HepG2 (cell line): ENCODE results near the gene POLR2H. TPM values are rescaled to one million over a fixed set of nuclear protein-coding genes. Genes with fewer than 3 reads are reported as not detected.
A peak's percentile ranks its signal among the peaks of the same experiment; 100 is the strongest.

ENCODE experiments used
- AGO1 ChIP-seq: fragments of 200-400 bp; formaldehyde crosslinking; IDR thresholded peaks from 2 replicates; pipeline ENCODE4 v1.6.1; 2017; ENCODE audit warnings: mild to moderate bottlenecking, low read depth, low read length, moderate library complexity; ENCODE audit not compliant: poor library complexity, severe bottlenecking
- CEBPG ChIP-seq: IDR thresholded peaks from 2 replicates; pipeline ENCODE4 v1.6.1; 2016
- DRAP1 ChIP-seq: IDR thresholded peaks from 2 replicates; pipeline ENCODE4 v1.6.1; 2016; ENCODE audit warnings: missing genetic modification reagents, missing compliant biosample characterization
- KDM5B ChIP-seq: sonication (generic); formaldehyde crosslinking; IDR thresholded peaks from 2 replicates; pipeline ENCODE4 v1.4.0; 2020; ENCODE audit warnings: missing genetic modification reagents, mild to moderate bottlenecking, borderline replicate concordance
- KMT2B ChIP-seq: IDR thresholded peaks from 2 replicates; pipeline ENCODE4 v1.6.1; 2016; ENCODE audit warnings: missing genetic modification reagents, missing compliant biosample characterization
- PATZ1 ChIP-seq: sonication (generic); formaldehyde crosslinking; IDR thresholded peaks from 2 replicates; pipeline ENCODE4 v1.4.0; 2020; ENCODE audit warnings: missing genetic modification reagents
- SALL1 ChIP-seq: sonication (generic); formaldehyde crosslinking; IDR thresholded peaks from 2 replicates; pipeline ENCODE4 v1.8.0; 2022; ENCODE audit warnings: mild to moderate bottlenecking, missing genetic modification reagents
- SIN3A ChIP-seq: IDR thresholded peaks from 2 replicates; pipeline ENCODE4 v1.6.1; 2011; ENCODE audit warnings: low read depth, mild to moderate bottlenecking, control low read depth, low read length, borderline replicate concordance
- SMC3 ChIP-seq: IDR thresholded peaks from 2 replicates; pipeline ENCODE4 v1.6.1; 2011; ENCODE audit warnings: low read length, improper control_type of control experiment
- SP4 ChIP-seq: sonication (generic); formaldehyde crosslinking; IDR thresholded peaks from 2 replicates; pipeline ENCODE4 v1.8.1; 2023; ENCODE audit warnings: mild to moderate bottlenecking, missing genetic modification reagents
- ZNF333 ChIP-seq: sonication (generic); formaldehyde crosslinking; IDR thresholded peaks from 2 replicates; pipeline ENCODE4 v1.4.0; 2020; ENCODE audit warnings: mild to moderate bottlenecking, missing genetic modification reagents, borderline replicate concordance
- ZNF335 ChIP-seq: sonication (generic); formaldehyde crosslinking; IDR thresholded peaks from 2 replicates; pipeline ENCODE4 v1.4.0; 2020; ENCODE audit warnings: missing genetic modification reagents
- ZNF350 ChIP-seq: sonication (generic); formaldehyde crosslinking; IDR thresholded peaks from 2 replicates; pipeline ENCODE4 v1.4.0; 2020; ENCODE audit warnings: mild to moderate bottlenecking, low read depth, missing genetic modification reagents, borderline replicate concordance
- ZNF800 ChIP-seq: sonication (generic); formaldehyde crosslinking; IDR thresholded peaks from 2 replicates; pipeline ENCODE4 v1.4.0; 2020; ENCODE audit warnings: missing genetic modification reagents
- ZNF891 ChIP-seq: sonication (generic); formaldehyde crosslinking; IDR thresholded peaks from 2 replicates; pipeline ENCODE4 v1.5.0; 2020; ENCODE audit warnings: mild to moderate bottlenecking, missing genetic modification reagents
- ZSCAN20 ChIP-seq: sonication (generic); formaldehyde crosslinking; IDR thresholded peaks from 2 replicates; pipeline ENCODE4 v1.4.0; 2020; ENCODE audit warnings: missing genetic modification reagents, mild to moderate bottlenecking, borderline replicate concordance
- polyA plus RNA-seq, 8 experiments: library from polyadenylated mRNA; depleted of rRNA in 3 of 8; stranded (reverse) in 7 of 8; unstranded in 1 of 8; fragments of >200 nt; fragmentation: Illumina TruSeq in 4 of 8; extraction: Trizol in 4 of 8; gene quantifications; 2 replicates each; pipeline versions ENCODE4 v1.2.1 to v1.2.3, GENCODE V29; 2011 to 2016; ENCODE audit warnings: low read depth in 4 of 8, missing spikeins in 1 of 8, mixed read lengths in 1 of 8; ENCODE audit not compliant: insufficient read depth in 1 of 8
- total RNA-seq, 5 experiments: library from RNA; depleted of rRNA; stranded (reverse); fragments of >200 nt; fragmentation: Illumina TruSeq; extraction: Trizol; gene quantifications; 2 replicates each; pipeline ENCODE4 v1.2.3, GENCODE V29; 2016; ENCODE audit warnings: low read depth in 1 of 5
- TF ChIP-seq, protein P1 (sequence below): sonication (generic); formaldehyde crosslinking; IDR thresholded peaks from 2 replicates; pipeline ENCODE4 v1.5.0; 2020; ENCODE audit warnings: missing genetic modification reagents
- TF ChIP-seq, protein P2 (sequence below): IDR thresholded peaks from 2 replicates; pipeline ENCODE4 v1.6.1; 2016; ENCODE audit warnings: low read depth
- TF ChIP-seq, protein P3 (sequence below): sonication (generic); formaldehyde crosslinking; IDR thresholded peaks from 2 replicates; pipeline ENCODE4 v1.5.0; 2020; ENCODE audit warnings: mild to moderate bottlenecking, missing genetic modification reagents

Gene POLR2H
- total and polyA plus RNA-seq, 2 of the 13 experiments (the other 11 are each of a cell fraction or from before 2014, with no cell fraction given): 118 to 194 TPM

DNA sequence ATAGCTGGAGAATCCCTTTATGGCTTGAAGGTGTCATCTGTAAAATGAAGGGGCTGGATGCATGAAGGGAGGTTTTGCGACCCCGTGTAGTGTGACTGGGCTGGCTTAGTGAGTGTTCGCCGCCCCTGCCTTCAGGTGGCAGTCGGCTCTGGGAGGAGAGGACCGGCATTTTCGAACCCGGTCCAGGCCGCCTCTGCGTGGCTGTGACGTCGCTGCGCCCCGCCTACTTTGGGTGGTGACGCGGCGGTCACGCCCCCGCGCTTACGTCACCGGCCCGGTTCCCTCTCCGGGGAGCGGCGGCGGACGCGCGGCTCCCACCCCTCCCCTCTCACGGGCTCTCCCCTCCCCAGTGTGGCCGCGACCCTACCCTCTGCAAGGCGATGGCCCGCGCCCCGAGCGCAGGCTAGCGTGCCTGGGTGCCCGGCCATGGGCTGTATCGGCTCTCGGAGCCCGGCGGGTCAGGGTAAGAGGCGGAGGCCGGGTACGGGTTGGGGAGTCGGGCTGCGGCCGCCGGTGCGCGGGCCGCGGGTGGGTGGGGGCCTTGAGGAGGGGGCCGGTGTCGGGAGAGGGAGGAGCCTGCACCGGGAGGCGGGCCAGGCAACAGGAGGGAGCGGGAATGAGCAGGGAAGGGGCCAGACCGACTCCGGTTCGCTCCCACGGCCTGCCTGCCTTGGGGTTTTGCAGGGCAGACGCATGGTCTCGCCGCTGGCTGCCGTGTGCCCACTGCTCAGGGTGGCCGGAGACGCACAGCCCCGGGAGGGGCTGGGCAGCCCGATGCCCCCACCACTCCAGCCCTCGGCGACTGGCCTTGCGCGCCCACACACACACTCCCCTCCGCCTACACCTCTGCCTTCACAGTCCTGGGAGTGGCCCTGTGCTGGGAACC is 25.6 kb upstream of the POLR2H start (continued):
- TF ChIP-seq PATZ1 (CRISPR knock-in tag) (peak; percentile 63), ZNF350 (CRISPR knock-in tag) (peak; percentile 50; the same call in 1 of the 2 replicates), DRAP1 (CRISPR knock-in tag) (peak; percentile 59), SIN3A (0 out of 2 replicates have a peak, but pooled peaks have one; percentile 57), SMC3 (no peak), ZNF891 (CRISPR knock-in tag) (0 out of 2 replicates have a peak, but pooled peaks have one; percentile 2), ZSCAN20 (CRISPR knock-in tag) (no peak), CEBPG (peak; percentile 63), SP4 (CRISPR knock-in tag) (peak; percentile 89), AGO1 (peak; percentile 95), KMT2B (CRISPR knock-in tag) (peak; percentile 17; the same call in 1 of the 2 replicates), KDM5B (CRISPR knock-in tag) (peak; percentile 40), ZNF800 (no peak), SALL1 (peak; percentile 72), ZNF335 (peak; percentile 34; the same call in 1 of the 2 replicates), ZNF333 (CRISPR knock-in tag) (0 out of 2 replicates have a peak, but pooled peaks have one; percentile 42)
- TF ChIP-seq, protein P1, sequence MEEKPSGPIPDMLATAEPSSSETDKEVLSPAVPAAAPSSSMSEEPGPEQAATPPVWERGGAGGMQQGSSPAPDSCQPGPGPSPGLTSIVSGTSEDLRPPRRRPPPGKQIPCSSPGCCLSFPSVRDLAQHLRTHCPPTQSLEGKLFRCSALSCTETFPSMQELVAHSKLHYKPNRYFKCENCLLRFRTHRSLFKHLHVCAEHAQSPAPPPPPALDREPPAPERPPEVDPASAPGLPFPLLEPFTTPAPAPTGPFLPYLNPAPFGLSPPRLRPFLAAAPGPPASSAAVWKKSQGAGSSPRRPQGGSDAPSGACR (CRISPR knock-in tag): 0 out of 2 replicates have a peak, but pooled peaks have one; percentile 48
- TF ChIP-seq, protein P2, sequence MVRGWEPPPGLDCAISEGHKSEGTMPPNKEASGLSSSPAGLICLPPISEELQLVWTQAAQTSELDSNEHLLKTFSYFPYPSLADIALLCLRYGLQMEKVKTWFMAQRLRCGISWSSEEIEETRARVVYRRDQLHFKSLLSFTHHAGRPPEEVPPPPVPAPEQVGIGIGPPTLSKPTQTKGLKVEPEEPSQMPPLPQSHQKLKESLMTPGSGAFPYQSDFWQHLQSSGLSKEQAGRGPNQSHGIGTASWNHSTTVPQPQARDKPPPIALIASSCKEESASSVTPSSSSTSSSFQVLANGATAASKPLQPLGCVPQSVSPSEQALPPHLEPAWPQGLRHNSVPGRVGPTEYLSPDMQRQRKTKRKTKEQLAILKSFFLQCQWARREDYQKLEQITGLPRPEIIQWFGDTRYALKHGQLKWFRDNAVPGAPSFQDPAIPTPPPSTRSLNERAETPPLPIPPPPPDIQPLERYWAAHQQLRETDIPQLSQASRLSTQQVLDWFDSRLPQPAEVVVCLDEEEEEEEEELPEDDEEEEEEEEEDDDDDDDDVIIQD (CRISPR knock-in tag): 0 out of 2 replicates have a peak, but pooled peaks have one; percentile 14
- TF ChIP-seq, protein P3, sequence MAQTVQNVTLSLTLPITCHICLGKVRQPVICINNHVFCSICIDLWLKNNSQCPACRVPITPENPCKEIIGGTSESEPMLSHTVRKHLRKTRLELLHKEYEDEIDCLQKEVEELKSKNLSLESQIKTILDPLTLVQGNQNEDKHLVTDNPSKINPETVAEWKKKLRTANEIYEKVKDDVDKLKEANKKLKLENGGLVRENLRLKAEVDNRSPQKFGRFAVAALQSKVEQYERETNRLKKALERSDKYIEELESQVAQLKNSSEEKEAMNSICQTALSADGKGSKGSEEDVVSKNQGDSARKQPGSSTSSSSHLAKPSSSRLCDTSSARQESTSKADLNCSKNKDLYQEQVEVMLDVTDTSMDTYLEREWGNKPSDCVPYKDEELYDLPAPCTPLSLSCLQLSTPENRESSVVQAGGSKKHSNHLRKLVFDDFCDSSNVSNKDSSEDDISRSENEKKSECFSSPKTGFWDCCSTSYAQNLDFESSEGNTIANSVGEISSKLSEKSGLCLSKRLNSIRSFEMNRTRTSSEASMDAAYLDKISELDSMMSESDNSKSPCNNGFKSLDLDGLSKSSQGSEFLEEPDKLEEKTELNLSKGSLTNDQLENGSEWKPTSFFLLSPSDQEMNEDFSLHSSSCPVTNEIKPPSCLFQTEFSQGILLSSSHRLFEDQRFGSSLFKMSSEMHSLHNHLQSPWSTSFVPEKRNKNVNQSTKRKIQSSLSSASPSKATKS: no peak
